Keratinocyte (primary cell): ENCODE results near the gene TXNL4B. TPM values are rescaled to one million over a fixed set of nuclear protein-coding genes. Genes with fewer than 3 reads are reported as not detected.
"Not testable (repeated sequence)": the region's sequence is repeated elsewhere in the genome, so short reads cannot be mapped to it uniquely, and the experiment has no call there.

ENCODE experiments used
- DNase-seq: peaks from one replicate; pipeline ENCODE4 v3.0.0-alpha.2; 2011; ENCODE audit warnings: low read depth, missing footprints, low spot score
- FAIRE-seq: peaks from 2 replicates; lab custom pipeline; 2011; peaks lifted over from hg19 to GRCh38; lab: Jason Lieb, UNC
- H2AFZ ChIP-seq: 2 replicates; pipeline ENCODE4 v1.6.0; 2012; ENCODE audit warnings: low read length, control low read depth, inconsistent platforms; ENCODE audit not compliant: control insufficient read depth
- H3K27ac ChIP-seq: 2 replicates; pipeline ENCODE4 v1.5.1; 2011; ENCODE audit warnings: low read length; ENCODE audit not compliant: control insufficient read depth, insufficient read depth
- H3K27me3 ChIP-seq: 3 replicates; pipeline ENCODE4 v1.6.0; 2011; ENCODE audit warnings: low read length; ENCODE audit not compliant: control insufficient read depth, insufficient read depth; ENCODE audit errors: extremely low read depth
- H3K36me3 ChIP-seq, 2 experiments: 2 replicates in 1 of 2; 3 replicates in 1 of 2; pipeline ENCODE4 v1.5.1; 2011; ENCODE audit warnings: low read length in 2 of 2, mild to moderate bottlenecking in 1 of 2; ENCODE audit not compliant: control insufficient read depth in 2 of 2, insufficient read depth in 2 of 2; ENCODE audit errors: extremely low read depth in 1 of 2
- H3K4me1 ChIP-seq: 3 replicates; pipeline ENCODE4 v1.5.1; 2011; ENCODE audit warnings: low read length; ENCODE audit not compliant: control insufficient read depth, insufficient read depth; ENCODE audit errors: extremely low read depth
- H3K4me2 ChIP-seq: 3 replicates; pipeline ENCODE4 v1.6.0; 2011; ENCODE audit warnings: low read depth, low read length; ENCODE audit not compliant: control insufficient read depth, insufficient read depth; ENCODE audit errors: extremely low read depth
- H3K4me3 ChIP-seq, 3 experiments: fragments of 200-600 bp in 1 of 3; sonication (generic) in 1 of 3; 2 replicates in 2 of 3; 3 replicates in 1 of 3; pipeline ENCODE4 v1.5.1; 2011 to 2016; ENCODE audit warnings: low read length in 3 of 3, mild to moderate bottlenecking in 3 of 3, control low read depth in 2 of 3, inconsistent platforms in 1 of 3, low read depth in 1 of 3, mixed read lengths in 1 of 3, mixed run types in 1 of 3, moderate library complexity in 1 of 3; ENCODE audit not compliant: control insufficient read depth in 2 of 3, insufficient read depth in 2 of 3; ENCODE audit errors: extremely low read depth in 1 of 3
- H3K79me2 ChIP-seq: 2 replicates; pipeline ENCODE4 v1.6.0; 2012; ENCODE audit warnings: low read length; ENCODE audit not compliant: control insufficient read depth, insufficient read depth
- H3K9ac ChIP-seq: 3 replicates; pipeline ENCODE4 v1.6.0; 2011; ENCODE audit warnings: low read length; ENCODE audit not compliant: control insufficient read depth, insufficient read depth; ENCODE audit errors: extremely low read depth
- H3K9me1 ChIP-seq: 3 replicates; pipeline ENCODE4 v1.6.0; 2011; ENCODE audit warnings: low read length; ENCODE audit not compliant: control insufficient read depth, insufficient read depth; ENCODE audit errors: extremely low read depth
- H3K9me3 ChIP-seq: 2 replicates; pipeline ENCODE4 v1.5.1; 2012; ENCODE audit warnings: low read depth, low read length; ENCODE audit not compliant: control insufficient read depth
- H4K20me1 ChIP-seq: 3 replicates; pipeline ENCODE4 v1.6.0; 2011; ENCODE audit warnings: low read length; ENCODE audit not compliant: control insufficient read depth, insufficient read depth; ENCODE audit errors: extremely low read depth
- EZH2 ChIP-seq: IDR thresholded peaks from one replicate; pipeline ENCODE4 v1.6.1; 2012; ENCODE audit warnings: inconsistent platforms, mild to moderate bottlenecking, low read length, moderate library complexity
- dilution Hi-C: fragments of 300-500 bp; cut with MboI; formaldehyde crosslinking; loops from one replicate; pipeline ENCODE4 v1.7.0; 2020; ENCODE audit warnings: low sequenced_read_pairs; ENCODE audit not compliant: extremely low pct_ligation_motif_present
- polyA plus RNA-seq, 5 experiments: library from polyadenylated mRNA; depleted of rRNA in 3 of 5; stranded (reverse) in 3 of 5; stranded (forward) in 1 of 5; unstranded in 1 of 5; fragments of >200 nt; gene quantifications; 1 replicate in 1 of 5; 2 replicates in 3 of 5; 3 replicates in 1 of 5; pipeline versions ENCODE4 v1.2.1 to v1.2.3, GENCODE V29; 2011 to 2012; ENCODE audit warnings: missing spikeins in 2 of 5, low read depth in 1 of 5, low replicate concordance in 1 of 5
- TF ChIP-seq, protein P1 (sequence below), 3 experiments: IDR thresholded peaks in 1 of 3; conservative IDR thresholded peaks in 1 of 3; optimal IDR thresholded peaks in 1 of 3; 2 replicates in 2 of 3; 3 replicates in 1 of 3; pipeline versions ENCODE3 to v1.5.1; 2011; ENCODE audit warnings: low read length in 3 of 3, mild to moderate bottlenecking in 3 of 3, moderate library complexity in 2 of 3, control low read depth in 1 of 3, inconsistent platforms in 1 of 3; ENCODE audit not compliant: insufficient read depth in 2 of 3; ENCODE audit errors: extremely low read depth in 1 of 3

Gene TXNL4B
- polyA plus RNA-seq, 1 donor (not counting 4 experiments of a cell fraction or from before 2014, with no cell fraction given) = 12.4 TPM

DNA sequence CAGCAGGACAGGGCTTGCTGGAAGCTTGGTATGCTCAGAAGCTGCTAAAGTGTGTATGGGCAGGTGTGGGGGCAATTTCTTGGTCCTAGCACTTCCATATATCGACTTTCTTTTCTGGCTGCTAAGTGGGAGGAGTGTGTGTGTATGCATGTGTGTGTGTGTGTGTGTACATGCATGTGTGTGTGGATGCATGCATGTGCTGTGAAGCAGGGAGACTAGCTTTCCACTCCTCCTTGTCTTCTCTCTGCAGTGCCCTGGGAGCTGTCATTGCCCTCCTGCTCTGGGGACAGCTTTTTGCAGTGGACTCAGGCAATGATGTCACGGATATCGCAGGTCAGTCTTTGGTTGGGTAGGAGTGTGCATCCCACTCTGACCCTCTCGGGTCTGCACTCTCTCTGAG, 37.5 kb downstream of the TXNL4B start:
- dilution Hi-C loops = no loop called here
- Histone ChIP-seq H3K4me2 (no peak overlapping the region), H3K9me1 (no peaks in the 10 kb centered on the region), H3K9ac (no peak overlapping the region), H4K20me1 (no peaks in the 10 kb centered on the region), H2AFZ (no peak overlapping the region), H3K79me2 (no peaks in the 10 kb centered on the region), H3K4me1 (no peaks in the 10 kb centered on the region), H3K4me3 (no peak overlapping the region), H3K27me3 (no peaks in the 10 kb centered on the region), H3K27ac (no peak overlapping the region), H3K9me3 (no peaks in the 10 kb centered on the region), H3K36me3 (no peaks in the 10 kb centered on the region)
- TF ChIP-seq, protein P1, sequence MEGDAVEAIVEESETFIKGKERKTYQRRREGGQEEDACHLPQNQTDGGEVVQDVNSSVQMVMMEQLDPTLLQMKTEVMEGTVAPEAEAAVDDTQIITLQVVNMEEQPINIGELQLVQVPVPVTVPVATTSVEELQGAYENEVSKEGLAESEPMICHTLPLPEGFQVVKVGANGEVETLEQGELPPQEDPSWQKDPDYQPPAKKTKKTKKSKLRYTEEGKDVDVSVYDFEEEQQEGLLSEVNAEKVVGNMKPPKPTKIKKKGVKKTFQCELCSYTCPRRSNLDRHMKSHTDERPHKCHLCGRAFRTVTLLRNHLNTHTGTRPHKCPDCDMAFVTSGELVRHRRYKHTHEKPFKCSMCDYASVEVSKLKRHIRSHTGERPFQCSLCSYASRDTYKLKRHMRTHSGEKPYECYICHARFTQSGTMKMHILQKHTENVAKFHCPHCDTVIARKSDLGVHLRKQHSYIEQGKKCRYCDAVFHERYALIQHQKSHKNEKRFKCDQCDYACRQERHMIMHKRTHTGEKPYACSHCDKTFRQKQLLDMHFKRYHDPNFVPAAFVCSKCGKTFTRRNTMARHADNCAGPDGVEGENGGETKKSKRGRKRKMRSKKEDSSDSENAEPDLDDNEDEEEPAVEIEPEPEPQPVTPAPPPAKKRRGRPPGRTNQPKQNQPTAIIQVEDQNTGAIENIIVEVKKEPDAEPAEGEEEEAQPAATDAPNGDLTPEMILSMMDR (optimal IDR thresholded peaks at IDR 0.05 in 1 of 3, IDR thresholded peaks at IDR 0.05 in 1 of 3, conservative IDR thresholded peaks at IDR 0.05 in 1 of 3; ENCODE audit: extremely low read depth in 1 of 3, insufficient read depth in 2 of 3, low read length in 3 of 3) = no peak
- DNase-seq (no peak), FAIRE-seq (no peak)

GRCh38 chr16:72054254-72054847, 39.1 kb downstream of the TXNL4B start, which contains the start of gene HP:
TSS of gene HP (plus strand) at chr16:72054505. CDS start at chr16:72054653, 148 bp downstream.
- H3K9me1 ChIP-seq, dilution Hi-C loops, FAIRE-seq: not testable (repeated sequence)

DNA sequence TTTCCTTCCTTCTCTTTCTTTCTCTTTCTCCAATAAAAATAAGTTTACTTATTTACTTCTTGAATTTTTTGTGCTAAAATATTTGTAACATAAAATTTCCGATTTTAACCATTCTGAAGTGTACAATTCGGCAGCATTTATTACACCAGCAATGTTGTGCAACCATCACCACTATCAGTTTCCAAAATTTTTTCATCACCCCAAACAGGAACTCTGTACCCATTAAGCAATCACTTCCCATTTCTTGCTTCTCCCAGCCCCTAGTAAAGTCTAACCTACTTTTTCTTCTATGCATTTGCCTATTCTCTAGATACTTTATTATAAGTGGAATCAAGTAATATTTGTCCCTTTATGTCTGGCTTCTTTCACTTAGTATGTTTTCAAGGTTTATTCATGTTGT, 41.6 kb downstream of the TXNL4B start:
- Histone ChIP-seq H3K9me3 (no peaks in the 10 kb centered on the region), H3K79me2 (no peaks in the 10 kb centered on the region), H2AFZ (no peak overlapping the region), H3K9me1 (no peaks in the 10 kb centered on the region), H3K27me3 (no peaks in the 10 kb centered on the region), H3K4me2 (no peak overlapping the region), H4K20me1 (no peaks in the 10 kb centered on the region), H3K4me3 (no peak overlapping the region), H3K9ac (no peak overlapping the region), H3K36me3 (no peaks in the 10 kb centered on the region), H3K4me1 (no peaks in the 10 kb centered on the region), H3K27ac (no peak overlapping the region)
- dilution Hi-C loops = no loop called here
- TF ChIP-seq, protein P1 (optimal IDR thresholded peaks at IDR 0.05 in 1 of 3, IDR thresholded peaks at IDR 0.05 in 1 of 3, conservative IDR thresholded peaks at IDR 0.05 in 1 of 3; ENCODE audit: extremely low read depth in 1 of 3, insufficient read depth in 2 of 3, low read length in 3 of 3) = no peak
- no peak for TF ChIP-seq EZH2
- DNase-seq = no peak
- FAIRE-seq = no peak

More at GRCh38 chr16:72054254-72054847, 39.1 kb downstream of the TXNL4B start, which contains the start of gene HP:
- H3K4me3 ChIP-seq, H3K36me3 ChIP-seq, H3K27me3 ChIP-seq, H3K4me1 ChIP-seq, H4K20me1 ChIP-seq, H3K9me3 ChIP-seq, H3K27ac ChIP-seq, H3K4me2 ChIP-seq, DNase-seq, H3K9ac ChIP-seq, H3K79me2 ChIP-seq, H2AFZ ChIP-seq: not testable (repeated sequence)
